ENCODE results near the gene COL6A1.

Gene COL6A1

GRCh38 chr21:46001821-46002681 is 20.5 kb downstream of the COL6A1 start:
- no peak for TF ChIP-seq CTCF (IDR thresholded peaks at IDR 0.05; ENCODE audit: low read depth, low read length, poor library complexity, severe bottlenecking)
- no peak for TF ChIP-seq EZH2phosphoT487 (IDR thresholded peaks at IDR 0.05; ENCODE audit: borderline replicate concordance, low read length)

GRCh38 chr21:46002841-46003574 is 21.4 kb downstream of the COL6A1 start:
- Histone ChIP-seq H3K27me3 (ENCODE audit: control insufficient read depth, low read length) (no peaks in the 10 kb centered on the region), H3K27ac (ENCODE audit: low read depth, low read length) (no peak overlapping the region), H3K79me2 (ENCODE audit: control insufficient read depth, low read length) (no peaks in the 10 kb centered on the region), H3K9me3 (ENCODE audit: control insufficient read depth, insufficient read depth, low read length) (peaks cover 21% of the 10 kb centered on the region), H3F3A (ENCODE audit: control insufficient read depth, insufficient read depth) (no peaks in the 10 kb centered on the region), H4K20me1 (ENCODE audit: control insufficient read depth, insufficient read depth, low read depth, low read length) (no peaks in the 10 kb centered on the region), H3K36me3 (ENCODE audit: control insufficient read depth, low read length) (no peaks in the 10 kb centered on the region), H3K4me3 (ENCODE audit: low read length) (no peak overlapping the region), H3K4me2 (ENCODE audit: low read length) (no peak overlapping the region), H3K9me2 (replicated peaks; ENCODE audit: control insufficient read depth, low read length) (no peaks in the 10 kb centered on the region), H3K4me1 (ENCODE audit: control insufficient read depth, low read length) (no peaks in the 10 kb centered on the region)
- TF ChIP-seq CTCF (IDR thresholded peaks at IDR 0.05; ENCODE audit: low read depth, low read length, poor library complexity, severe bottlenecking) (no peak), EZH2phosphoT487 (IDR thresholded peaks at IDR 0.05; ENCODE audit: borderline replicate concordance, low read length) (no peak)

More at GRCh38 chr21:46001821-46002681, 20.5 kb downstream of the COL6A1 start:
- H3K79me2 ChIP-seq (ENCODE audit: control insufficient read depth, low read length): no peaks in the 10 kb centered on the region
- H3K9me2 ChIP-seq (replicated peaks; ENCODE audit: control insufficient read depth, low read length): no peaks in the 10 kb centered on the region
- H3K27me3 ChIP-seq (ENCODE audit: control insufficient read depth, low read length): no peaks in the 10 kb centered on the region
- no peak overlapping the region for H3K4me2 ChIP-seq (ENCODE audit: low read length)
- no peak overlapping the region for H3K27ac ChIP-seq (ENCODE audit: low read depth, low read length)
- H3K4me3 ChIP-seq (ENCODE audit: low read length): no peak overlapping the region
- H3K9me3 ChIP-seq (ENCODE audit: control insufficient read depth, insufficient read depth, low read length): peaks cover 19% of the 10 kb centered on the region
- no peaks in the 10 kb centered on the region for H3K36me3 ChIP-seq (ENCODE audit: control insufficient read depth, low read length)
- H4K20me1 ChIP-seq (ENCODE audit: control insufficient read depth, insufficient read depth, low read depth, low read length): no peaks in the 10 kb centered on the region
- H3F3A ChIP-seq (ENCODE audit: control insufficient read depth, insufficient read depth): no peaks in the 10 kb centered on the region
- H3K4me1 ChIP-seq (ENCODE audit: control insufficient read depth, low read length): no peaks in the 10 kb centered on the region

GRCh38 chr21:46003575-46004007 is 22.0 kb downstream of the COL6A1 start:
- TF ChIP-seq CTCF (IDR thresholded peaks at IDR 0.05; ENCODE audit: low read depth, low read length, poor library complexity, severe bottlenecking) (no peak), EZH2phosphoT487 (IDR thresholded peaks at IDR 0.05; ENCODE audit: borderline replicate concordance, low read length) (no peak)
- Histone ChIP-seq H3K4me1 (ENCODE audit: control insufficient read depth, low read length) (no peaks in the 10 kb centered on the region), H4K20me1 (ENCODE audit: control insufficient read depth, insufficient read depth, low read depth, low read length) (no peaks in the 10 kb centered on the region), H3K9me3 (ENCODE audit: control insufficient read depth, insufficient read depth, low read length) (peaks cover 21% of the 10 kb centered on the region), H3K4me3 (ENCODE audit: low read length) (no peak overlapping the region), H3K27ac (ENCODE audit: low read depth, low read length) (no peak overlapping the region), H3F3A (ENCODE audit: control insufficient read depth, insufficient read depth) (no peaks in the 10 kb centered on the region), H3K79me2 (ENCODE audit: control insufficient read depth, low read length) (no peaks in the 10 kb centered on the region), H3K36me3 (ENCODE audit: control insufficient read depth, low read length) (no peaks in the 10 kb centered on the region), H3K27me3 (ENCODE audit: control insufficient read depth, low read length) (no peaks in the 10 kb centered on the region), H3K9me2 (replicated peaks; ENCODE audit: control insufficient read depth, low read length) (no peaks in the 10 kb centered on the region), H3K4me2 (ENCODE audit: low read length) (no peak overlapping the region)

All from DOHH2 (cell line).